Activated CD4-positive, alpha-beta T cell treated with anti-CD3 and anti-CD28 coated beads, Interleukin-2, Interleukin-6, amounts not matched to agents 100 ng/mL and 50 ng/mL, durations not matched to agents 16 hours and 8 hours (primary cell): ENCODE results near the gene CRELD2.

Experiments
- DNase-seq: peaks from one replicate; pipeline ENCODE4 v3.0.0-alpha.2; 2020

Gene CRELD2

DNA sequence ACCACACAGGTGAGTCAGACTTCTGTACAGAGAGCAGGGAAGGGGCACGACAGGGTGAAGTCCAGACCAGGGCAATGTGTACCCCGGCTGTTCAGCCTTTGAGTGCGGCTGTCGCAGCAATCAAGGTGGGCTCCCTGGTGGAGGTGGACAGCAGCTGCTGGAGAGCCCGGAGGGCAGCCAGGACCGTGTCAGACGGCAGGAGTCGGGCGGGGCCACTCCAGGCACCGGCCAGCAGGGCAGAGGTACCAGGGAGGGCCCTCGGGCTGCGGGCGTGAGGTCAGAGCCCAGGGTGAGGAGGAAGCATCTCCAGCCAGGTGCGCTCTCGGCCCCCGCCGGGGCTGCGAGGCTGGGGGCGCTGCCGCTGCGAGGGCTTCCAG lies 41.3 kb downstream of the CRELD2 start:
- peak; percentile 48 for DNase-seq

DNA sequence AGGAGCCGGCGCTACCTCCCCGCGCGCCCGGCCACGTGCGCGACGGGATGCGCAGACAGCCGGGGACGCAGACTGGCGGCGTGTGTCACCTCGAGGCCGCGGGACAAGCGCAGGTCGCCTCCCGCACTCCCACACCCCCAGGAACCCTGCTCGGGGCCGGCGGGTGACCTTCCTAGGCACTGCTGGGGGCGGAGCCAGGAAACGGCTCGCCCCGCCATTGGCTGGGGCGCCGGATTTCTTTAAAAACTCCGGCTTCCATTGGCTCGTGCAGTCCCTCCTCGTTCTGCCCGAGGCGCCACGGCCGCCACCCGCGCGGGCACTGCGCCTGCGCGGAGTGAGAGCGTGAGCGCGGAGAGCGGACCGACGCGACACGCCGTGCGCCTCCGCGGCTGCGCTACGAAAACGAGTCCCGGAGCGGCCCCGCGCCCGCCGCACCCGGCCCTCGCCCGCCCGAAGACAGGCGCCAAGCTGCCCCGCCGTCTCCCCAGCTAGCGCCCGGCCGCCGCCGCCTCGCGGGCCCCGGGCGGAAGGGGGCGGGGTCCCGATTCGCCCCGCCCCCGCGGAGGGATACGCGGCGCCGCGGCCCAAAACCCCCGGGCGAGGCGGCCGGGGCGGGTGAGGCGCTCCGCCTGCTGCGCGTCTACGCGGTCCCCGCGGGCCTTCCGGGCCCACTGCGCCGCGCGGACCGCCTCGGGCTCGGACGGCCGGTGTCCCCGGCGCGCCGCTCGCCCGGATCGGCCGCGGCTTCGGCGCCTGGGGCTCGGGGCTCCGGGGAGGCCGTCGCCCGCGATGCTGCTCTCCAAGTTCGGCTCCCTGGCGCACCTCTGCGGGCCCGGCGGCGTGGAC lies 41.9 kb downstream of the CRELD2 start, which contains the start of gene PIM3:
PIM3 (plus strand) TSS at position 614 of the 846 bp plus-strand sequence; CDS start at position 790, 176 bp downstream.
- DNase-seq: peak; percentile 97

DNA sequence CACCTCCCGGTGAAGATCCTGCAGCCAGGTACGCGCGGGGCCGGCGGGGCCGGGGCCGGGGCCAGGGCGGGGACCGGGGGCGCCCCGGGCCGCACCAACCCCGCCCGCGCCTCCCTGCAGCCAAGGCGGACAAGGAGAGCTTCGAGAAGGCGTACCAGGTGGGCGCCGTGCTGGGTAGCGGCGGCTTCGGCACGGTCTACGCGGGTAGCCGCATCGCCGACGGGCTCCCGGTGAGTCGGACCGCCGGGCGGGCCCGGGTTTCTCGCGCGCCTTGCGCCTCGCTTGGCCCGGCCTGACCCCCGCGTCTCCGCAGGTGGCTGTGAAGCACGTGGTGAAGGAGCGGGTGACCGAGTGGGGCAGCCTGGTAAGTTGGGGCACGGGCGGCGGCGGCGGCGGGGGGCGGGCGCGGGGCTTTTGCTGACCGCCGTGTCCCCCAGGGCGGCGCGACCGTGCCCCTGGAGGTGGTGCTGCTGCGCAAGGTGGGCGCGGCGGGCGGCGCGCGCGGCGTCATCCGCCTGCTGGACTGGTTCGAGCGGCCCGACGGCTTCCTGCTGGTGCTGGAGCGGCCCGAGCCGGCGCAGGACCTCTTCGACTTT lies 42.7 kb downstream of the CRELD2 start:
- peak; percentile 53 for DNase-seq

DNA sequence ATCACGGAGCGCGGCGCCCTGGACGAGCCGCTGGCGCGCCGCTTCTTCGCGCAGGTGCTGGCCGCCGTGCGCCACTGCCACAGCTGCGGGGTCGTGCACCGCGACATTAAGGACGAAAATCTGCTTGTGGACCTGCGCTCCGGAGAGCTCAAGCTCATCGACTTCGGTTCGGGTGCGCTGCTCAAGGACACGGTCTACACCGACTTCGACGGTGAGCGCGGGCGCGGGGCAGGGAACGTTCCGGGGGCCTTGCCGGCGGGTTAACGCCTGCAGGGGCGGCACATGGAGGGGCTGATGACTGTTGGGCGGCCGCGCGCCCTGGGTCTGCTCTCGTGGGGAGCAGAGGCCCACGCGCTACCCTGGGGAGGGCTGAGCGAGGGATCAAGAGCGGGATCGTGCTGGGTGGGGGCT lies 43.2 kb downstream of the CRELD2 start:
- DNase-seq: no peak

DNA sequence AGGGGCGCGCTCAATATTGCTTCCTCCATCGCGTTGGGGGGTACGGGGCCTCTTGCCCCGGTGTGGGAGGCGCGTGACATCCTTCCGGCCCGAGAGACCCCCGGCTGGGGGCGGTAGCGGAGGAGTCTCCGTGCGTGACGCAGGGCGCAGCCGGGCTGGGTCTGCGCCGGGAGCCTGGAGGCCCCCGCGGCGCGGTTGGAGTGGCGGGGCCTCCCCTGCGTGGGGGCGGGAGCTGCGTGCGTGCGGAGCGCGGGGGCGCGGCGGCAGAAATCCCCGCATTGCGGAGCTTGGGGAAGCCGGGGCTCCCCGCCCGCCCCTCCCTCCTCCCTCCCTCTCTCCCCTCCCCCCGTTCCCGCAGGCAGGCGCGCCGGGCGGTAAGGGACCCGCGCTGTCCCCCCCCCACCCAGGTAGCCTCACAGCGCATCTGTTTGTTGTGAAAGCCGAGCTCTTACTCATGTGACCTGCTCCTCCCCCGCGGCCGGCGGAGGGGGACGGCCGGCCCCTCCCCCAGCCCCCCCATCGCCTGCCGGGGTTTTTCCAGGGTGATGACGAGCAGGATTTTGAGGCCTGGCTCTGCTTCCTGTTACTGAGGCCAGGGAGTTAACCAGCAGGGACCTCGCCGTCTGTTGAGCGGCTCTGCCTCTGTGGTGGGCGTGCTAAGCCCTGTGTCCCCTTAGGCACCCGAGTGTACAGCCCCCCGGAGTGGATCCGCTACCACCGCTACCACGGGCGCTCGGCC lies 43.7 kb downstream of the CRELD2 start:
- peak; percentile 84 for DNase-seq

DNA sequence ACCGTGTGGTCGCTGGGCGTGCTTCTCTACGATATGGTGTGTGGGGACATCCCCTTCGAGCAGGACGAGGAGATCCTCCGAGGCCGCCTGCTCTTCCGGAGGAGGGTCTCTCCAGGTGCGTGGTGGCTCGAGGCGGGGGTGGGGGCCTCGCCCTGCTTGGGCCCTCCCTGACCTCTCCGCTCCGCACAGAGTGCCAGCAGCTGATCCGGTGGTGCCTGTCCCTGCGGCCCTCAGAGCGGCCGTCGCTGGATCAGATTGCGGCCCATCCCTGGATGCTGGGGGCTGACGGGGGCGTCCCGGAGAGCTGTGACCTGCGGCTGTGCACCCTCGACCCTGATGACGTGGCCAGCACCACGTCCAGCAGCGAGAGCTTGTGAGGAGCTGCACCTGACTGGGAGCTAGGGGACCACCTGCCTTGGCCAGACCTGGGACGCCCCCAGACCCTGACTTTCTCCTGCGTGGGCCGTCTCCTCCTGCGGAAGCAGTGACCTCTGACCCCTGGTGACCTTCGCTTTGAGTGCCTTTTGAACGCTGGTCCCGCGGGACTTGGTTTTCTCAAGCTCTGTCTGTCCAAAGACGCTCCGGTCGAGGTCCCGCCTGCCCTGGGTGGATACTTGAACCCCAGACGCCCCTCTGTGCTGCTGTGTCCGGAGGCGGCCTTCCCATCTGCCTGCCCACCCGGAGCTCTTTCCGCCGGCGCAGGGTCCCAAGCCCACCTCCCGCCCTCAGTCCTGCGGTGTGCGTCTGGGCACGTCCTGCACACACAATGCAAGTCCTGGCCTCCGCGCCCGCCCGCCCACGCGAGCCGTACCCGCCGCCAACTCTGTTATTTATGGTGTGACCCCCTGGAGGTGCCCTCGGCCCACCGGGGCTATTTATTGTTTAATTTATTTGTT lies 44.6 kb downstream of the CRELD2 start:
- no peak for DNase-seq

DNA sequence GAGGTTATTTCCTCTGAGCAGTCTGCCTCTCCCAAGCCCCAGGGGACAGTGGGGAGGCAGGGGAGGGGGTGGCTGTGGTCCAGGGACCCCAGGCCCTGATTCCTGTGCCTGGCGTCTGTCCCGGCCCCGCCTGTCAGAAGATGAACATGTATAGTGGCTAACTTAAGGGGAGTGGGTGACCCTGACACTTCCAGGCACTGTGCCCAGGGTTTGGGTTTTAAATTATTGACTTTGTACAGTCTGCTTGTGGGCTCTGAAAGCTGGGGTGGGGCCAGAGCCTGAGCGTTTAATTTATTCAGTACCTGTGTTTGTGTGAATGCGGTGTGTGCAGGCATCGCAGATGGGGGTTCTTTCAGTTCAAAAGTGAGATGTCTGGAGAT lies 45.2 kb downstream of the CRELD2 start:
- no peak for DNase-seq

DNA sequence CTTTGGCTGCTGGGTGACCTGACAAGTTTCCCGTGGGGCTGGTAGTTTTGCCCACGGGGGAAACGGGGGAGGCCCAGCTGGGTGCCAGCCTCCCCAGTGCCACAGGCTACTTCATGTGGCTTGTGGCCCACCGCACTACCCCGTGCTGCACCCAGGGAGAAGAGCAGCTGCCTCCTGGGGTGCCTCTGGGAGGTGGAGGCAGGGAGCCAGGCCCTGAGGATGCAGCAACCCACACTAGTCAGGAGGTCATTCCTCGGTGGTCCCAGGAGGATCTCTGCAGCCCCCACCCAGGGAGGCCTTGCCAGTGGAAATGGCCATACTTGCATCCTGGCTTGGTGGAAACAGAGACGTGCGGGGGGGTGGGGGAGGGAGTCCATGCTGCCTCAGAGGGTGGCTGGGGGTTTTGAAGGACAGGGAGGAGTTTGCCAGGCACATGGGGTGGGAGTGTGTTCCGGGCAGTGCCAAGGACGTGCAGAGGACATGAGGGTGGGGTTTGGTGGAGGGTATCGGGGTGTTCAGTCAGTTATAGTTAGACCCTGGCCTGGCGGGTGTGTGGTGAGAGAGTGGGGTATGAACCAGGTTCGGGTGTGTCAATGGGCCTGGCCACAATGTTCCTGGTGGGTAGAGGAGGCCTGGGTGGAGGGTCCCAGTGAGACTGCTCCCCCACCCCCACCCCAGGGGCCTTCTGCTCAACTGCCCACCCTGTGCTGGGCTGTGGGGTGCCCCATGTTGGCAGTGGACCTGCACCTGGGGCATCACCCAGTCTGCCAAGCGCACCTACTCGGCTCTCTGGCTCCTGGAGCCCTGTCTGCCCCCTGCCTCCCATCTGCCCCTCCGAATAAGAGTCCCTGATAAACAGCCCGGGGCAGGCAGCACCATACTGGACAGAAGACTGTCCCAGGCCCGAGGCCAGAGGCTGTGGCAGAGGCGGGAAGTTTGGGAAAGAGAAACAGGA lies 46.0 kb downstream of the CRELD2 start:
- no peak for DNase-seq

DNA sequence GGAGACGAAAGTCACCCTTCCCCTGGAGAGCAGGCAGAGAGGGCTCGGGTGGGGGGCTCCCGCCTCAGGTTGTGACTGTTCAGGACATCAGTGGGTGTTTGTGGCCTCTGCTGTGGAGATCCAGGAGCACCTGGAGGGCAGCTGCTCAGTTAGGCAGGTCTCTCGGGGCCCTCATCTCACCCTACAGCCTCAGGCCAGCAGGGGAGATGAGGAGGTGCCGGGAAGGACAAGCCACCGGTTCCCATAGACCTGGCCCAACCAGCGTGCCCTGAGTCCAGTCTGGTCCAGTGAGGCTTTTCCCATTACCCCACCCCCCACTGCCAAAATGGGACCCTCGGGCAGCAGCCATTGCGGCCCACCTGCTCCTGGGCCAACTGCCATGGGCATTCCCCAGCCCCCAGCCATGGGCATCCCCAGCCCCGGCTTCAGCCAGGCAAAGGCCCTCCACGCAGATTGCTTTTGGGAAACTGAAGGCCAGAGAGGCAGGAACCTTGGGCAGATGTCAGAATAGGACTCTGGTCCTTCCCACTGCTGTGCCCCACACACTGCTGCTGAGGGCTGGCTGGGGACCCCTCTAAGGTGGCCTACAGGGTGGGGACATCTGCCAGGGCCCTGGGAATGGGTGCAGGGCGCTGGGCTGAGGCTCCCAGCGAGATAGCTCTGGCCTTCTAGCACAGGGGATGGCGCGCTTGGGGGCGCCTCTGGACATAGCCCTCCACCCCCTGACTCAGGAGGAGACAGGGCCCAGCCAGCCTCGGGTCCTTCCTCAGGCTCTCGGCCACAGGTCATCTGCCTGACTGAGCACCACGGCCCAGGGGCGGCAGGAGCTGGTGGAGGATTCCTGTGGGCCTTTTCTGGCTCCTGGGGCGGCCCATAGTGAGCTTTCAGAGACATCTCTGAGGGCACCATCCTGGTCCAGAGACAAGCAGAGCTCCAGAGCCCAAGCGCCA lies 46.9 kb downstream of the CRELD2 start:
- DNase-seq: no peak

DNA sequence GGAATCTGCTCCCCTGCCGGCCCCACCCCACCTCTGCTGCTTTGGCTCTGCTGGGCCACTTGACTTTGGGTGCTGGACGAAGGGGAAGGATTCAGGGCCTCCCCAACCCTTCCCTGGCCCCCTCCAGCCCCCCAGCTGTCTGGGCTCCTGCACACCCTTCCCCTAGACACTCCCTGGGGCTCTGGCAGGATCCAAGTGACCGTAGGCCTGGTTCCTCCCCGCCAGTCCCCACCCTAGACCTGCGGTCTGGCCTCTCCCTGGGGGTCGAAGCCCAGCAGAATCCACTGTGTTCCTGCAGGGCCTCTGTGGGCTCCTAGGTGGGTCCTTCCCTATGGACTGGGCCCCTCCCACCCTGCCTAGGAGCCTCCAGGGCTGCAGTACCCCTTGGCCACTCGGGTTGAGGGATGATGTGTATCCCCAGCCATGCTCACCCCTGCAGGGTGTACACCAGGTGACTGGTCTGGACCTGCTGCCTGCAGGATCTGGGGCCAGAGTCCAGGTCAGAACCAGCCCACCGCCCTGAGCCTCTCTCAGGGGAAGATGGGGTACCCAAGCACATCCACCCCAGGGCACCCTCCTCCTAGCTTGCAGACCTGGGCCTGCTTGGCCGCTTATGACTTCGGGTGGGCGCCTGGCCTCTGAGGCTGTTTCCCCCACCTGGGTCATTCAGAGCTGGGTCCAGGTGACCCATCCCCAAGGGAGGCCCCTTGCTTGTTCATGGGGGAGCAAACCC lies 47.8 kb downstream of the CRELD2 start:
- no peak for DNase-seq

DNA sequence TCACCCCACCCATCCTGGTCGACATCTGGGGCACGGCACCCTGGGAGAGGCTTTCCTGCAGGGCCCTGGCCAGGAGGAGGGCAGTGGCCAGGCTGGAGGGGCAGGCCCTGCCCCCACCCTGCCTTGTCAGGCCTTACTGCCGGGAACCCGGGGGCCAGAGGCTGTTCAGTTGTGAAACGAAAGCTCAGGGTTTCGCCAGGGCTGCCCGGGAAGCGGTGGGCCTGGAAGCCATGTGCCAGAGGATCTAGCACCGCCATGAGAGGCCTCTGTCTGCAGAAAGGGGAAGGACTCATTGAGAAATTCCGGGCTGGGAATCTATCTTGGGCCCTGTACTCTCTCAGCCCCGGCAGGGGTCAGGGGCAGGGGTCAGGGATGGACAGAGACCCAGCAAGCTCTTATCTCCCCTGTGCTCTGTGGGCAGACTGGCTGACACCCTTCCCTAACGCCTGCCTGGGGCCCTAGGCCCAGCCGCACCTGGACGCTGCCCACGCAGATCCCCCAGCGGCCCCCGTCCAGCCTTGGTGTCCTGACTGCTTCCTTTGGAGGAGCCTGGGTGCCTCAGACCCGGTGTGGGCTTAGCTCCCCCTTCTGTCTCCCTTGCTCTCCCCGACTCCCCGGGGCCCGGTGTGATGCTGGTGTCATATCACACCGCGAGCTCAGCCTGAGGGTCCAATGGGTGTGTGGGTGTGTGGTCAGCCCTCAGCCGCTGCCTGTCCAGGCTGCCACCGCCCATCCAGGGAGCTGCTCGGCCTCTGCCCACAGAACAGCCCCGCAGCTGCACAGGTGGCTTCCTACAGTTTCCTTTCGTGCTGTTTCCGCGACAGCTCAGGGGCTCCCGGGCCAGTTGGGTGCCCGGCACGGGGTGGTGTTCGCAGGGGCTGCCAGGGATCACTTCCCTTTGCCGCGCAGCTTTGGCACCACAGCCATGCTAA lies 48.6 kb downstream of the CRELD2 start:
- no peak for DNase-seq

DNA sequence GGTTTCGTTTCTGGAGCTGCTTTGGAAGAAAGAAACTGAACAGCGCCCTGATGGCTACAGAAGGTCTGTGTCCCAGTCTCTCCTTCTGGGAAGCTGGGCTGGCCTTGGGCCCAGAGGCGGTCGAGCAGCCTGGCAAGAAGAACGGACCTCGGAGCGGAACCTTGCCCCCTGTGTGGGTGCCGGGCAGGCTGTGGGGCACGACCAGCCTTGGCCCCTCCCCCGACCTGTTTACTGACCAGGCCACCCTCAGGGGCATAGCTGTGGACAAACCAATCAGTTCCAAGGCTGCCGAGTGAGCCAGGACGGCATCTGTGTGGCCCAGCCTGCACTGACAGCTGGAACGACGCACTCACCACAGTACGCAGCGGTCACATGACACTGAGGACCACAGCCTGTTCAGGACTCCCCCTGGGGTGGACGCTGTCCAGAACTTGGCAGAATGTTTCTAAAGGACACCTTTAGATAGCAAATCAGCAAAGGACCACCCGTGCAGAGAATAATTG lies 49.3 kb downstream of the CRELD2 start:
- DNase-seq: no peak

DNA sequence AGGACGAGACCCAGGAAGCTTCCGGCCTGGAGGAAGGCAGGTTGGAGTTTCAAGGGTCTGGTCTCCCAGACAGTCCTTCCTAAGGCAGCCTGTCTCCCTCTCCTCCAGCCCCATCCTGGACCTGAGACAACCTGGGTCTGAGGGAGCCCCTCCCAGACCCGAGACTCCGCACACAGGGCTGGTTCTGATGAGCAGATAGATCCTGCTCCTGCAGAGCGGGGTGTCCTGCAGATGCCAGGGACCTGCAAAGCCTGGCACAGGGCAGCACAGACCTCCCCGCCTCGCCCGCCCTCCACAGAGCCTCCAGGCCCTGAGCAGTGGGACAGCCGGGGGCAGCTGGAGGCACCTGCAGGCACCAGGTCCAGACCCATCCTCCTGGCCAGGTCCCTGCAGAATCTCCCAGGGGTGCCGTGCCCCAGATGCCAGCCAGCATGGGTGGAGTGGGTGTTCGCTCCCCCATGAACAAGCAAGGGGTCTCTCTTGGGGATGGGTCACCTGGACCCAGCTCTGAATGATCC lies 49.9 kb downstream of the CRELD2 start:
- no peak for DNase-seq

DNA sequence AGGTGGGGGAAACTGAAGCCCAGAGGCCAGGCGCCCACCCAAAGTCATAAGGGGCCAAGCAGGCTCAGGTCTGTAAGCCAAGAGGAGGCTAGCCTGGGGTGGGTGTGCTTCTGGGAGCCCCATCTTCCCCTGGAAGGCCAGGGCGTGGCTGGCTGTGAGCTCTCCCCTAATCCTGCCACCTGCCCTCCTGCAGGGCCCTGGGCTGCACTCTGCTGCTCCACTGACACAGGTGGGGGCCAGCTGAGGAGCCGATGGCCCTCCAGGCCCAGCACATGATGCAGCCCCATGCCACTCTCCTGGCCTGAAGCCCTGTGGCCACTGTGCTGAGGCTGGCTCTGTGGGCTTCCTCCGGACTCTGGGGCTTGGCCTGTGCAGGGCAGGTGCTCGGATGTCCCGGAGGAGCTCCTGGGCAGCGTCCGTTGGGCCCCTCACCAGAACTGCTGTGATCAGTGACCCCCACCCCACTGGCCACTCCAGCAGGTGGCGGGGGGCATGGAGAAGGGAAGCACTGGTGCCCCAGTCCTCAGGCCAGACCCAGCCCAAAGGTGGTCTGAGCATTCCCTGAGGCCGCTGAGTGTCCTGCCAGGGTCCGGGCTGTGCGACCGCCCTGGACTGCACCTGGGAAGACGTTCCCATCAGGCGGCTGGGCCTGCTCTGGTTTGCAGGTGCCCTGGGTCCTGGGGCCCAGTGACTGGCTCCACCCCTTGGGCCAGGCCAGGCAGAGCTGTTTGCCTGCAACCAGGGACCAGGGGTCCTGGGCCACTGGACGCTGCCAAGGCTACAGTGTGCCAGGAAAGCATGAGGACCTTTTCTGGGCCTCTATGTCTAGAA lies 50.6 kb downstream of the CRELD2 start:
- no peak for DNase-seq

DNA sequence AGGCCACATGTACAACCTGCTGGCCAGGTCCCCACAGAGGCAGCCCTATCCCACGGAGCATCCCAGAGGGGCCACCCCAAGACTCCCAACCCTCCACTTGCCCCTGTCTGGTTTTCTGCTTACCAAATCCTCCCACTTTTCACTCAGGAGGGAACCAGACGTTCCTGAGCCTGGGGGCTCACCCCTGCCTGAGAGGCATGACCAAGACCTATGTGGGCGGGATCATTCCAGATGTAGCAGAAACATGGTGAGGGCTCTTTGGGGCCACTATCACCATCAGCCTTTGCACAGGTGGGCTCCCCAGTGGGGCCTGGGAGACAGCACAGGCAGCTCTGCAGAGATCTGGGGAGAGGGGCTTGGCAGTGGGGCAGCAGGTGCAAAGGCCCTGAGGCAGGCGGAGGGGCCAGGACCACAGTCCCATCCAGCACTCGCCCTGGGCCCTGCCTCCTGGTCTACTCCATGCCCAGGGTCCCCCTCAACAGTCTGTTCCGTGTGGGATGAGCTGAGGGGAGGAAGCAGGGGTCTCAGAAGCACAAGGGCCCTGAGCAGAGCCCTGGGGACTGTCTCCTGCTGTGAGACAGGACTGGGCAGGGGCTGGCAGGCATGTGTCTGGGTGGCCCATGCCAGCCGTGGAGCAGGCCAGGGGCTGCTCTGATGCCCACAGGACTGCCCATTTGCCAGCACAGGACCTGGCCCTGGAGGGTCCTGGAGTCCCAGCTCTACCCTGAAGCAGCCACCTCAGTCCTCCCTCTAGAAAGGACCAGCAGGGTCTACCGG lies 51.5 kb downstream of the CRELD2 start:
- DNase-seq: no peak

DNA sequence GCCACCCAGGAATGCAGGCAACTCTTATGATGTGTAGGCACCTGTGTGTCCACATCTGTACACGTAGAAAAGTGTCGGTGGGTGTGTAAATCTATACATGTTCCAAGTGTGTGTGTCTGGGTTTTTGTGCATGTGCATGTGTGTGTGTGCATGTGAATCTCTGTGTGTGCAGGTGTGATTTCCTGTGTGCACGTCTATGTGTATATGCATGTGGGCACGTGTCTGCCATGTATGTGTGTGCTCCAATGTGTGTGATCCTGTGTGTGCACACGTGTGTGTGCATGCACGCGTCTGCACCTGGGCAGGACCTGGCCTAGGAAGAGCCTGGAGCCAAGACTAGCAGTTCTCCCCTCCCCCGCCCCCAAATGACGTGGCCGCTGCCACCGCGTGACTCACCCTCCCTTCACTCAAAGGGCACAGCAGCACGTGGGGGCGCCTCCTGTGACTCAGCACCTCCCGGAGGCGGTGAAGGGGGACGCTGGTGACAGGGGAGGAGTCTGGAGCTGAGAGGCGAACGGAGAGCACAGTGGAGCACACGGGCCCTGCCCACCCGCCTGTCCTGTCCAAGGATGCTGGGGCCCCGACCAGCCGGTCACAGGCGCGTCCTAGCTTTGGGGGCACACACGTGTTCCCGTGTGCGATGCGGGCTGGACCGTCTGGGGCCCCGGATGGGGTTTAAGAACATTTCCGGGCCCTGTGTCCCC lies 52.2 kb downstream of the CRELD2 start:
- DNase-seq: peak; percentile 98
